GM21423 (cell line): ENCODE results near the gene LITAF.
A peak's percentile ranks its signal among the peaks of the same experiment; 100 is the strongest.
"Not testable (repeated sequence)": the region's sequence is repeated elsewhere in the genome, so short reads cannot be mapped to it uniquely, and the experiment has no call there.

Source experiments
- ATAC-seq: cut with Tn5 transposase; IDR thresholded peaks from one replicate; pipeline ENCODE4 v1.9.1; 2021; ENCODE audit warnings: mild to moderate bottlenecking, moderate library complexity; ENCODE audit not compliant: unreplicated experiment

LITAF gene

DNA sequence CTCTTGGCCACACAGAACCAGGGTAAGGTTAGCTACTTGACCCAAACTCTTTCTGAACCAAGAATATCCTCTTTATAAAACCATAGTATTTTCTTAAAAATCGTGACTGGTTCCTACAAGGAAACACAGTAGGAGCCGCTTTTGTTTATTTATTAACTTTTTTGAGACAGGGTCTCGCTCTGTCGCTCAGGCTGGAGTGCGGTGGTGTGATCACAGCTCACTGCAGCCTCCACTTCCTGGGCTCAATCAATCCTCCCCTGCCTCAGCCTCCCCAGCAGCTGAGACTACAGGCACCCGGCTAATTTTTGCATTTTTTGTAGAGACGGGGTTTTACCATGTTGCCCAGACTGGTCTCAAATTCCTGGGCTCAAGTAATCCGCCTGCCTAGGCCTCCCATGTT, 14.7 kb upstream of the LITAF start:
- no peak for ATAC-seq

DNA sequence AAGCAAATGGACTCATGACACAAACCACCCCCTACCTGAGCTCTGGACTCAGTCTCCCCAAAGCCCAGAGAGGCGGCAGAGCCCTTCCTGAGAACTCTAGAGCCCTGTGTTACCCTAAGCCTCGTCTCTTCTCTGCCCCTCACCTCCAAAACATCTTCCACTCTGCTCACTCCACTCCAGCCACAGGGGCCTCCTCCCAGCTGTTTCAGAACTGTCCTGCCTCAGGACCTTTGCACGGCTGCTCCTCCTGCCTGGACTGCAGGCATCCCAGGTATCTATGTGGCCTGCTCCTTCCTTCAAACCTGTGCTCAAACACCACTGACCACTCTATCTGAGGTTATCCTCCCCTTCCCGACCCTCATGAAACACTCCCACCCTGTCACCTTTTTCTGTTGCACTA, 12.9 kb upstream of the LITAF start:
- ATAC-seq, result no peak

DNA sequence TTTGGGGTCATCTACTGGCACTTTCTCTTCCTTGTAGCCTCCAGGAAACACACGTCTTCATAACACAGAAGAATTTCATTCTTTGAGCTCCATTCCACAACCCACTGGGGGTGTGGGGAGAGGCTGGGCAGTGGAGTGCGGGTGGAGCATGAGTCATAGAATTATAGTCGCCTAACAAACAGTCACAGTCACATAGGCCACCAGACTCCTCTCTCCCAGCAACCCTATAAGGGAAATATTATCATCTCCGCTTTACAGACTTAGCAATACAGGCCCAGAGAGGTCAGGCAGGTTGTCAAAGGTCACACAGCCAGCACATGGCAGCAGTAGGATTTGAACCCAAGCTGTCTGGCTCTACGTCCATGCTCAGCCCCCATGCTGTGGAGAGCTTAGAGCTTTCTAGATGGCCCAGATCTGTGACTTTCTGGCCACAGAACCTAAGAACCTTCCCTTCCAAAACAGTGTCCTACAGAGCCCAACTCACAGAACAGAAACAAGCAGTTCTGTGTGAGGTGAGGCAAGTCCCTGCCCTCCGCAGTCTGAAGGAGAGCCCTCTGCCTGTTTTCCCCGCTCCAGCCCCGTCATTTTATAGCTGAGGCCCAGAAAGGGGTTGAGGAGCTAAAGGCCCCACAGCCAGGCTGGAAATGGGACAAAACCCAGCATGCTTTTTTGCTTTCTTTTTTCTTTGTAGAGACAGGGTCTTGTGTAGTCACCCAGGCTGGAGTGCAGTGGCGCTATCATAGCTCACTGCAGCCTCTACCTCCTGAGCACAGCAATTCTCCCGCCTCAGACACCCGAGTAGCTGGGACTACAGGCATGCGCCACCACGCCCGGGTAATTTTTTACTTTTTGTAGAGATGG, 10.7 kb upstream of the LITAF start:
- no peak for ATAC-seq

GRCh38 chr16:11596572-11597226, 10.0 kb upstream of the LITAF start:
- no peak for ATAC-seq

DNA sequence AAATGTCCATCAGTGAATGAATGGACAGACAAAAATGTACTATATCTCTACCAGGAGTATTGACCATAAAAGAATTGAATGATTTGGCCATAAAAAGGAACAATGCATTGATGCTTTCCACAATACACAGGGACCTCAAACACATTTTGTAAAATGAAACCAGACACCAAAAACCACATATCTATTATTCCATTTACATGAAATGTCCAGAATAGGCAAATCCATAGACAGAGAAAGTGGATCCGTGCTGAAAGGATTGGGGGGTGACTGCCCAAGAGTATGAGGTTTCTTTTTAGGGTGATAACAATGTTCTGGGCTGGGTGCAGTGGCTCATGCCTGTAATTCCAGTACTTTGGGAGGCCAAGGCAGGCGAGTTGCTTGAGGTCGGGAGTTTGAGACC, 6.9 kb upstream of the LITAF start:
- ATAC-seq, result no peak

- ATAC-seq, result not testable (repeated sequence)
Observed at GRCh38 chr16:11593076-11593475, 6.4 kb upstream of the LITAF start.

- ATAC-seq, result not testable (repeated sequence)
Observed at GRCh38 chr16:11591630-11592029, 4.9 kb upstream of the LITAF start.

- no peak for ATAC-seq
Observed at GRCh38 chr16:11589198-11589550, 2.5 kb upstream of the LITAF start.

GRCh38 chr16:11588321-11589197, 1.8 kb upstream of the LITAF start:
- no peak for ATAC-seq

DNA sequence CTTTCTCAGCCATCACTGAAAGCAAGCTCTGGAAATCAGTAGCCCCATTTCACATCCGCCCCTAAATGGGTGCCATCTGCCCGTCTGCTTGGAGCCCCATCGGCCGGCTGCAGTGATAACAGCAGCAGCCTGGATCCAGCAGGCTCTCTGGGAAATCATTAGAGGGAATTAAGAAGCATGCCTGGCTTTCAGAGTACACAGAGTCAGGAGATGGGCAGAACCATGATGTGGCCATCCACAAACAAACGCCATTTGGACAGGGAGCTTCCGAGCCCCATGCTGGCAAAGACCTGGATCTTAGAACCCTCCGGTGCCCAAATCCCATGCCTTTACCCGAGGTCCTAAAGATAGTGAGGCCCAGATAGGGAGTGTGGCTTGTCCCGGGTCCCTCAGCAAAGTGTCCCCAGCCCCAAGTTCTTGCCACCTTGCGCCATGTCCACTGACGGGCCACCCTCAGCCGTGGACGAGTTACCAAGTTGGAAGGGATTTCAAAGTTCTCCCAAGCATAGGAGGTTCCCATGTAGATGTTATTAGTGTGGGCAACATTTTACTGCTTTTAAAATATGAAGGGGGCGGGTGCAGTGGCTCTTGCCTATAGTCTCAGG, 1.0 kb upstream of the LITAF start:
- ATAC-seq, result no peak

- peak; percentile 20 for ATAC-seq
Observed at GRCh38 chr16:11586378-11586855, 302 bp downstream of the LITAF start.

- peak; percentile 6 for ATAC-seq
Observed at GRCh38 chr16:11585460-11586377, 1.0 kb downstream of the LITAF start.

- ATAC-seq, result no peak
Observed at GRCh38 chr16:11583889-11584565, 2.7 kb downstream of the LITAF start.

DNA sequence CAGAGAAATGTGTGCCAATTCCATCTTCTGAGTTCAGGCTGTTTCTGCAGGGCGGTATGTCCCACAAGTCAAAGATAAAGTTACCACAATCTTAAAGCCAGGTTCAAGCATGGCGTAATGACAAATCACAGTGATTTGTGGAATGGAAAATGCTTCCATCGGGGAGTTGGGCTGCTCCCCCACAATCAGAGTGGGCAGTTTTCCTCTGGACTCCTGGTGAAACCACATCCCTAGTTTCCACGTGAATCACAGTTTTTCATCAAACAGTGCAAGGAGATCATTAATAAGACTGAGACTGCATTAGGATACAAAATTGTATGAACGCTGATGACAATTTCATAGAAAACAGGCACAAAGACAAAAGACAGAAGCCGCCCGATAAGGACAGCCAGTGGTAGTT, 3.6 kb downstream of the LITAF start:
- ATAC-seq, result no peak

DNA sequence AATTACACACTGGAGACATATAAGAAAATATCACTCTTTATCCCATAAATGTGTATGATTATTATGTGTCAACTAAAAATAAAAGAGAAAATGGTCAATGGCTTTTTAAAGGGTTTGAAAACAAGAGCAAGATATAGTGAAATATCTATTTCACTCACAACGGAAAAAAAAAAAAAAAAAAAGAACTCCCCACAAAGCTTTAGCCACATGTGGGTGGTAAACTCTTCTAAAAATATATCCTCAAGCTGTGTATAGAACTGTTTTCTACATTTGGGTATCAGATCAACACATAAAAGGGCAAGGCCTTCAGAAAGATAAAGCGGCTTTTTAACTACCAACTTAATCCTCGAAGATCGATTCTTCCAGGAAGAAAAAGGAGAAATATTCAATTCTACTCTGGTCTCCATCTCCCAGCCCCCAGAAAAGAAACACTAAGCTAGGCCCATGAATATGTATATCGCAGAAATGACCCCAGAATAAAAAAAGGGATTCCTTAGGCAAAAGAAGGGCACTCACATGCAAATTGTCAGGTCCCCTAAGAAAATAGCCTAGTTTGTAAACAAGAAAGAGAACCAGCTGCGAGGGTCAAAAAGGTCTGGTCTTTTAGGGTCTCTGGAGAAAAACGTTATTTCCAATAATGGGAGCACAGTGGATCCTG, 4.4 kb downstream of the LITAF start:
- no peak for ATAC-seq

- no peak for ATAC-seq
Observed at GRCh38 chr16:11581678-11582077, 5.0 kb downstream of the LITAF start.

GRCh38 chr16:11580451-11581086, 6.2 kb downstream of the LITAF start:
- no peak for ATAC-seq

DNA sequence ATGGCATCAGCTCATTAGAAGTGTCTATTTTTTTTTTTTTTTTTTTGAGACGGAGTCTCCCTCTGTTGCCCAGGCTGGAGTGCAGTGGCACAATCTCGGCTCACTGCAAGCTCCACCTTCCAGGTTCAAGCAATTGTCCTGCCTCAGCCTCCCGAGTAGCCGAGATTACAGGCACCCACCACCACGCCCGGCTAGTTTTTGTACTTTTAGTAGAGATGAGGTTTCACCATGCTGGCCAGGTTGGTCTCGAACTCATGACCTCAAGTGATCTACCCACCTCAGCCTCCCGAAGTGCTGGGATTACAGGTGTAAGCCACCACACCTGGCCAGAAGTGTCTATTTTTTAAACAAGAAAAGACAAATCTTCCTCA, 9.4 kb downstream of the LITAF start:
- ATAC-seq, result not testable (repeated sequence)
